Daoy (cell line): ENCODE data around the gene COLQ. TPM values are rescaled to one million over a fixed set of nuclear protein-coding genes. Genes with fewer than 3 reads are reported as not detected.
A peak's percentile ranks its signal among the peaks of the same experiment; 100 is the strongest.

Experiments used
- DNase-seq: peaks from one replicate; pipeline ENCODE4 v3.0.0-alpha.2; 2015; ENCODE audit warnings: low read depth
- total RNA-seq: library from RNA; depleted of rRNA; stranded (reverse); fragments of >200 nt; shearing (Covaris generic); gene quantifications from 2 replicates; pipeline ENCODE4 v1.2.3, GENCODE V29; 2014

The COLQ gene
- total RNA-seq, 1 experiment from 2014 or later, result 0.29 TPM

GRCh38 chr3:15455756-15456155, 65.8 kb downstream of the COLQ start:
- no peak for DNase-seq

DNA sequence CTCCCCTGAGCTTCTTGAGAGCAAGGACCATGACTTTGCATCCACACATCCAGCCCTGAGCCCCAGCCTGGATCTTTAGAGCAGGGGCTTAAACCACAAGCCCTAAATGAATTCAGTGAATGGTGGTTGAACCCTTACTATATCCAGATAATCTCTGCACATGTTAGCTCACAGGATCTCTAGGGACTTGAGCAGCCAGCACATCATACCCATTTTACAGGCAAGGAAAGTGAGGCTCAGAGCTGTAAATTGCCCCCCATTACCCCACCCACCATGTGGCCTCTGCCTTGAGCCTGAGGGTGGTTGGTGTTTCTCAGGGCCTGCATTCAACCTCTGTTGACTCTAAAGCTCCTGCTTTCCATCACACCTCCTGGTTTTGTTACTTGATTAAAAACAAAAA, 66.5 kb downstream of the COLQ start:
- DNase-seq, result no peak

- no peak for DNase-seq
Measured at GRCh38 chr3:15453991-15454625, 67.4 kb downstream of the COLQ start.

- DNase-seq, result no peak
Measured at GRCh38 chr3:15453501-15453900, 68.0 kb downstream of the COLQ start.

GRCh38 chr3:15452961-15453360, 68.5 kb downstream of the COLQ start:
- DNase-seq, result no peak

- DNase-seq, result no peak
Measured at GRCh38 chr3:15452156-15452555, 69.3 kb downstream of the COLQ start.

DNA sequence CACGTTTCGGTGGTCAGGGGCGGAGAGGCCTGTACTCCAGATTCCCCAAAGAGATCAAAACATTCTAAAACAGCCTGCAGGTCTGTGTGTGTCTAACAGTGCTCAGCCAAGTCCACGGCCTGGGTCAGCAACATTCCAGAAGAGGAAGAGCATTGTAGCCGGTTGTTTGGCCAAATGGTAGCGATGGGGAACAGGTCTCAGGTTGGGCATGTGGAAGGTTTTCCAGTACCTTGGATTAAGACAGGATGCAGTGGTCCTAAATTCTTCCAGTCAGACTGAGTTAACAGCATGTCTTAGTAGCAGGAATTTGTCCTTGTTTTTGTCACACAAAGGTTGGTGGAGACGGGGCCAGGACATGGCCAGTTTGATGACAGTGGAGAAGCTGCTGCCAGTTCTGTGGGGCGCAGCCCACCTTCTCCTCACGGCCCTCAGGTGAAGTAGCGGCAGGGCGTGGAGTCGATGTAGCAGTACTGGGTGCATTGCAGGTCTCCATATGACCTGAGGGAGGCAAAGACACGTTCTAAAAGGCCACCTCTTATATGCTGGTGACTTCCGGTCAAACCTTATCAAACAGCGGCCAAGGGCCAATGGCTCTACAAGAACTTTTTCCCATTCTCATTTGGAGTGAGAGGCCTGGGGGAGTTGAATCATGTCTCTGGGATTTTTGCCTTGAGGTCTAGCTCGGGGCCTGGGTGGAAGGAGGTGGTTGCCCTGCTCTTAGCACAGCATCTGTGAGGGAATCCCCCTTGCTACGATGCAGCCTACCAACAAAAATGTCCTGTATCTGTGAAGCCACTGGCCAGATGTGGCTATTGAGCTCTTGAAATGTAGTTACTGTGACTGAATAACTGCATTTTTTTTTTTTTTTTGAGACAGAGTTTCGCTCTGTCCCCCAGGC, 70.0 kb downstream of the COLQ start:
- no peak for DNase-seq

- no peak for DNase-seq
Measured at GRCh38 chr3:15450438-15451215, 70.9 kb downstream of the COLQ start.

- no peak for DNase-seq
Measured at GRCh38 chr3:15449489-15450224, 71.8 kb downstream of the COLQ start.

GRCh38 chr3:15443826-15444524, 77.5 kb downstream of the COLQ start:
- DNase-seq, result no peak

DNA sequence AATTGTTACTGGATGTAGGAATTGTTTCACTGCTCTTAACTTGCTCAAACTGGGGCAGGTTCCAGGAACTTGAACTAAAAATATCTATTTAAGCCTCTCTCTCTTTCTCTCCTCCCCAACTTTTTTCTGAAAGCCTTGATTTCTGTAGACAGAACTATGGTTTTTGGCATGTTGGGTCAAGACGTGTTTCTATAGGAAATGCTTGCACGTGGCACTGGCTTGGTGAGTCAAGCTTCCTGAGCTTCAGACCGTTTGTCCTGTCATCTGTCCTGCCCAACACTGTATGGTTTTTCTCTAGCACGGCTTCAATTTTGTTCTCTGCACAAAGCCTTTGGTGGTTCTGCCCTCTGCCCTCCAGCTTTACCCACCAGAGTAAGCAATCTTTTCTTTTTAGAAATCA, 80.6 kb downstream of the COLQ start:
- no peak for DNase-seq

DNA sequence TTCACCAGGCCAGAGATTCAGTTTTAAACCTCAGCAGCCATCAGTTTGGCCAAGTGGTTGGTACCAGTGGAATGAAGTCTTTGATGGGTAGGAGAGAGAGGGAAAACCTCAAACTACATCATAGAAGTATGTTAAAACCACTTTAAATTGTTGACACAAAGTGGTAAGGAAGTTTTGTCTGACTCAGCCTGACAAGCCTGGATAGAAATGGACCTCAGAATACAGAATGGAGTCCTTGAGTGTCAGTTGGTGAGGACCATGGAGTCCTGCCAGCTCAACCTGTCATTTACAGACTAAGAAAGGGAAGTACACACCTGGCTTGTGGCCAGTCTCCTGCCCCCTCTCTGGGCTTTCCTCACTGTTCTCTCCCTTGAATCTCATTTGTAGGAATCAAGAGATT, 82.0 kb downstream of the COLQ start:
- peak; percentile 46 for DNase-seq

DNA sequence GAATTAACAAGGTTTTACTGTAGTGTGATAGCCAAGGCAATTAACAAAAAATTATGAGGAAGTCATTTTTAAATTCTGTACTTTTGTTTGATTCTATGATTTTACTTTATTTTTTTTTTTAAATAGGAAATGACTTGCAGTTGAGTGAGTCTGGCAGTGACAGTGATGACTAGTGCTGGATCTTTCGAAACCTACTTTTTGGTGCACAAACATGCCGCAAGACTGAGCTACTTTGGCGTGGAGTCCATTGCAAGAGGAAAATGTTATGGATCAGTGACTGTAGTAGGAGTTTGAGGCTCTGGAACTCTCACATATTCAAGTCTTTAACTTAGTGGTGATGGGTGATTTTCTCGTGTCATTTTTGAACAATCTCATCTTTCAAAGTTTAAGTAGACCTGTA, 82.5 kb downstream of the COLQ start:
- DNase-seq, result no peak

DNA sequence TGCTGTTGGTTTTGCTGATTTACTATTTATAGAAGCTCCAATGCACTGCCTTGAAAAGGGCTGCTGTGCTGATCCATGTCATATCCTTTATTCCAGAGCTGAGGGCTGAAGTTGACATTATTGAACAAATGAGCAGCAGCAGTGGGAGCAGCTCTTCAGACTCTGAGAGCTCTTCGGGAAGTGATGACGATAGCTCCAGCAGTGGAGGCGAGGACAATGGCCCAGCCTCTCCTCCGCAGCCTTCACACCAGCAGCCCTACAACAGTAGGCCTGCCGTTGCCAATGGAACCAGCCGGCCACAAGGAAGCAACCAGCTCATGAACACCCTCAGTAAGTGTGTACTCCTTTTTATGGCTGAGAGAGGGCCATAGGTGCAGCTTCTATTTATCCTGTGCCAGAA, 85.3 kb downstream of the COLQ start:
- DNase-seq, result no peak

GRCh38 chr3:15434756-15435155, 86.8 kb downstream of the COLQ start:
- no peak for DNase-seq

GRCh38 chr3:15433531-15433930, 88.0 kb downstream of the COLQ start:
- DNase-seq, result no peak

GRCh38 chr3:15431256-15431837, 90.2 kb downstream of the COLQ start:
- DNase-seq, result no peak

DNA sequence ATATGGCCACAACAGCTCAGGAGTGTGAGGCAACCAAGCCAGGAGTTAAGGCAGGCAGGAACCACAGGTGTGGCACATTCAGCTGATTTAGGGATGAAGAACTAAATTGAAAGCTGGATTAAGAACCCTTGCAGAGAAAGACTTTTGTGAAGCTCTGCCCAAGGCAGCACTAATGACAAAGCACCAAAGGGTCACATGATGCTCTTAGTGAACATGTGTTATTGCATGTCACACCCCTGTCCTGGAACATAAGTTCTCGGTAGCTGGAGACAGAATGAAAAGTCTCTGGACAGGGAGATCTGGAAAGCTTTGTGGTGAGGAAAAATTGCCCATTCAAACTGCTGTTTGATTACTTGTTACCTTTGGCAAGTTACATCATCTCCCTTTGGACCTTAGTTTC, 90.9 kb downstream of the COLQ start:
- DNase-seq, result no peak

- DNase-seq, result no peak
Measured at GRCh38 chr3:15429080-15429479, 92.4 kb downstream of the COLQ start.

- peak; percentile 39 for DNase-seq
Measured at GRCh38 chr3:15428539-15428938, 93.0 kb downstream of the COLQ start.

DNA sequence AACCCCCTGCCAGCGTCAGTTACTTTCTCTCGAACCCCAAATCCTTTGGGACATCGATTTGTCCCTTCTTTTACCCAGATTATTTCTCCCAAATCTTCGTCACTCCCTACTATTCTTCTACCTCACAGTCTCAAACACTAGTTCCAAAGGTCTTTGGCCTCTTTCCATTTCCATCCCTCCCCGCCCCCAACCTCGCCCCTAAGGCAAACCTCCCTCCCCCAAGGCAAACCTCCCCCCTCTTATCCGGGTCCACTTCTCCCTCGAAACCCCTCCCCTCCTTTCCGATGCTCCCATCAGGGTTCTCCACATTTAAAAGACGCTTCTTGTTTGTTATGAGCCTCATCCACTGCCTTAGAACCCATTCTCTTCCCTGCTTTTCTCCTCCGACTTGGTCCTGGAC, 93.5 kb downstream of the COLQ start:
- no peak for DNase-seq
